Measurements from ENCODE around the gene TRPC4AP.

Gene TRPC4AP

GRCh38 chr20:35000922-35001595, 91.5 kb downstream of the TRPC4AP start:
- no peak for DNase-seq

- DNase-seq = no peak
Observed at GRCh38 chr20:35000311-35000921, 92.2 kb downstream of the TRPC4AP start.

GRCh38 chr20:34999782-35000181, 92.8 kb downstream of the TRPC4AP start:
- DNase-seq = no peak

GRCh38 chr20:34999021-34999451, 93.6 kb downstream of the TRPC4AP start:
- DNase-seq = no peak

DNA sequence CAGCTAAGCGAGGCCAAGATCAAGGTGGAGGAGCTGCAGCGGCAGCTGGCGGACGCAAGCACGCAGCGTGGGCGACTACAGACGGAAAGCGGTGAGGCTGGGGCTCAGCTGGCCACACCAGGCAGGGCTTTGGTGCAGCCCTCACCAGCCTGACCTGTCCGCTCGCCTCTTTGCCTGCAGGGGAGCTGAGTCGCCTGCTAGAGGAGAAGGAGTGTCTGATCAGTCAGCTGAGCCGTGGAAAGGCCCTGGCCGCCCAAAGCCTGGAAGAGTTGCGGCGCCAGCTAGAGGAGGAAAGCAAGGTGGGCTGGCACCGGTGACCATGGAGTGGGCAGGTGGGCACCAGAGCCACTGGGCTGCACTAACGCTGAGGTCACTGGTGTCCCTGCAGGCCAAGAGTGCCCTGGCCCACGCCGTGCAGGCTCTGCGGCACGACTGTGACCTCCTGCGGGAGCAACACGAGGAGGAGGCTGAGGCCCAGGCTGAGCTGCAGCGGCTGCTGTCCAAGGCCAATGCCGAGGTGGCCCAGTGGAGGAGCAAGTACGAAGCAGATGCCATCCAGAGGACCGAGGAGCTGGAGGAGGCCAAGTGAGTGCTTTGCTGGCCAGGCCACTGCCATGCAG, 94.2 kb downstream of the TRPC4AP start:
- DNase-seq = no peak

DNA sequence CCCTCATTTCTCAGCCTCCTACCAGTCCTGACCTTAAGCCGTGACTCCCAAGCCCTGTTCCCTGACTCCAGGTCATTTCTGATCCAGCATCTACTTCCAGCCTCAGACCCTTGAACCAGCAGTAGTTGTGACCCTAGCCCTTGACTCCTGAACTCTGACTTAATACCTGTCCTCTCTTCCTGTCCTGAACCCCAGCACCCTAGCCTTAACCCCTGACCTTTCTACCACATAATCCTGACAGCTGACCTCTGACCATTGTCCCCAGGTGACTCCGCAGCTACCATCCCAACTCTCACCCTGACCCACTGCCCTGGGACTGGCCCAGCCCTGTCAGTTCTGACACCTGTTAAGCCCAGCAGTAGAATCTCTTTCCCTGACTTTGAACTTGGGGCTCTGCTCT, 94.8 kb downstream of the TRPC4AP start:
- DNase-seq = no peak

DNA sequence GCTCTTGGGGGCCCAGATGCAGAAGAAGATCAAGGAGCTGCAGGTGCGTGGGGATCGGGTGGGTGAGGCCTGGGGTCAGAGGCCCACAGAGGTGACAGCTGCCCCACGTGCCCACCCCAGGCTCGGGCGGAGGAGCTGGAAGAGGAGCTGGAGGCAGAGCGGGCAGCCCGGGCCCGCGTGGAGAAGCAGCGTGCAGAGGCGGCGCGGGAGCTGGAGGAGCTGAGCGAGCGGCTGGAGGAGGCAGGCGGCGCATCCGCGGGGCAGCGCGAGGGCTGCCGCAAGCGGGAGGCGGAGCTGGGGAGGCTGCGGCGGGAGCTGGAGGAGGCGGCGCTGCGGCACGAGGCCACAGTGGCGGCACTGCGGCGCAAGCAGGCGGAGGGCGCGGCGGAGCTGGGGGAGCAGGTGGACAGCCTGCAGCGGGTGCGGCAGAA, 95.5 kb downstream of the TRPC4AP start:
- no peak for DNase-seq

DNA sequence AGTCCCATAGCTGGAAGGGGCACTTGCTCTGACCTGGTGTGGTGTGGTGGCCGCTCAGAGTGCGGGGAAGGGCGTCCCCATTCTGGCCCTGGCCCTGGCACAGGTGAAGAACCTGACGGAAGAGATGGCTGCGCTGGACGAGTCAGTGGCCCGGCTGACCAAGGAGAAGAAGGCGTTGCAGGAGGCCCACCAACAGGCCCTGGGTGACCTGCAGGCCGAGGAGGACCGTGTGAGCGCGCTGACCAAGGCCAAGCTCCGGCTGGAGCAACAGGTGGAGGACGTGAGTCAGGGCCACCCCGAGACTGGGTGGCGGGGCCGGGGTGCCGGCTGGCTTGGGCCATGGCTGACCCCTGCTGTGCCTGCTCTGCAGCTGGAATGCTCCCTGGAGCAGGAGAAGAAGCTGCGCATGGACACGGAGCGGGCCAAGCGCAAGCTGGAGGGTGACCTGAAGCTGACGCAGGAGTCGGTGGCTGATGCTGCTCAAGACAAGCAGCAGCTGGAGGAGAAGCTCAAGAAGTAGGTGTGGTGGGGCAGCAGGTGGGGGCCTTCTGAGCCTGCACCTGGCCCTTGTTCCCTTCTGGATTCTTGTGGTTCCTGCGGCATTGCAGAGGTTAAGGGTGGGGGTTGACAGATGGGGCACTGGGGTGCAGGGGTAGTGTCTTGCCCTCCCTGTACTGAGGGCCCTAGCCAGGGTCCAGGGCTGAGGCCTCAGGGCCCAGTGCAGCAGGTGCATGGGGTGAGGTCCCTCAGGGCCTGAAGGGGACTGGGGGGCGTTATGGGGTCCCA, 96.2 kb downstream of the TRPC4AP start:
- DNase-seq = no peak

DNA sequence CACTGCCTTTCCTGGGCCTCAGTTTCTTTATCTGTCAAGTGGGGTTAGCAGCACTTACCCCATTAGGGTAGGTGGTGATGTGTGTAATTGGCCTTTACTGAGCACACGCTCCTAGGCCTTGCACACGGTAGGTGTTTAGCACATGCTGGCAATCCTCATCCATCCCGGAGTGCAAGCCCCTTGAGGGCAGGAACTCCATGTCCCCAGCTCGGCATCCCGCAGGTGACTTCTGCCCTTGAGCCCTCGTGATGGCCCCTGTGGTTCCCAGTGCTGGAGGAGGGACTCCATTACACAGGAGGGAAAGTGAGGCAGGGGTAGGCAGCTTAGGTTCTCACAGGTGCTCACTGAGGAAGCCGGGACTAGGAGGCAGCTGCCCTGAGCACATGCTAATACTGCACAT, 96.9 kb downstream of the TRPC4AP start:
- no peak for DNase-seq

- no peak for DNase-seq
Observed at GRCh38 chr20:34995192-34995591, 97.4 kb downstream of the TRPC4AP start.

DNA sequence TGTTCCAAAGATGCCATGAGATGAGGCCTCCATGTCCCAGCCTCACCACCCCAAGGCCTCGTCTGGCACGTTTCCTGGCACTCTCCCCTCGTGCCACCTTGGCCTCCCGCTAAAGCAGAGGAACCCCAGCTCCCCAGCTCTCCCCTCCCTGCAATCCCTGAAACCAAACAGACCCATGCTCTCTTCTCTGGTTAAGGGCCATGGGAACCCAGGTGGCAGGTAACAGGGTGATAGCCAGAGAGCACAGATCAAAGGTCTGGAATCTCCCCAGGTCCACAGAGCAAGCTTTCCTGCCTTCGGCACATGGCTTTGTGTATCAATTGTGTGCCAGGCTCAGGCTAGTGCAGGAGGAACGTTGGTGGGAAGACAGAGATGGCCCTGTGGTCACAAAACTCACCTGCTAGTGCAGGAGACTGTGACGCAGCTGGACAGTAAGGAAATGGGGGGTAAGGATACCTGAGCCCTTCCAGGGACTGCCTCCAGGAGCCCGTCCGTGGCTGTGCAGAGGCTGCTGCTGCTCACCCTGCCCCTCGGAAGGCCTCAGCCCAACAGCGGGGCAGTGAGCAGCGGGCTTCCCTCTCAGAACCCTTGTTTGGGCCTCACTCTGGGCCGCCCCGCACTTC, 98.0 kb downstream of the TRPC4AP start:
- no peak for DNase-seq

GRCh38 chr20:34993941-34994508, 98.6 kb downstream of the TRPC4AP start:
- no peak for DNase-seq

GRCh38 chr20:34992751-34993417, 99.7 kb downstream of the TRPC4AP start:
- no peak for DNase-seq

GRCh38 chr20:34990661-34991214, 101.9 kb downstream of the TRPC4AP start:
- DNase-seq = no peak

- DNase-seq = no peak
Observed at GRCh38 chr20:34990231-34990630, 102.4 kb downstream of the TRPC4AP start.

GRCh38 chr20:34989670-34990069, 102.9 kb downstream of the TRPC4AP start:
- DNase-seq = no peak

GRCh38 chr20:34989118-34989517, 103.5 kb downstream of the TRPC4AP start:
- no peak for DNase-seq

- no peak for DNase-seq
Observed at GRCh38 chr20:34988191-34988540, 104.4 kb downstream of the TRPC4AP start.

GRCh38 chr20:34987288-34988190, 105.1 kb downstream of the TRPC4AP start:
- no peak for DNase-seq

Measured in NCI-H510A treated with DMSO at 0.1 percent for 48 hours (cell line).